RWPE2 (cell line): Measurements from ENCODE around the gene ZNF473.

ENCODE experiments used
- ATAC-seq: fragments of 200-7000 bp; cut with Tn5 transposase; 3 replicates; pipeline ENCODE4 v1.9.1; 2021; ENCODE audit warnings: low read depth
- DNase-seq: peaks from one replicate; pipeline ENCODE4 v3.0.0-alpha.2; 2020; ENCODE audit warnings: low spot score
- H3K27ac ChIP-seq: fragments of 450-650 bp; 2 replicates; pipeline ENCODE4 v1.5.1; 2017; ENCODE audit warnings: mild to moderate bottlenecking; ENCODE audit not compliant: poor library complexity, severe bottlenecking
- H3K27me3 ChIP-seq: fragments of 250-450 bp; sonication (Bioruptor Pico); 2 replicates; pipeline ENCODE4 v1.5.1; 2021; ENCODE audit warnings: mild to moderate bottlenecking, moderate library complexity; ENCODE audit not compliant: insufficient read depth, poor library complexity, severe bottlenecking
- H3K36me3 ChIP-seq: fragments of 250-450 bp; sonication (Bioruptor Pico); 2 replicates; pipeline ENCODE4 v1.5.1; 2020; ENCODE audit warnings: low read depth, mild to moderate bottlenecking, moderate library complexity
- H3K4me1 ChIP-seq: fragments of 250-450 bp; sonication (Bioruptor Pico); 2 replicates; pipeline ENCODE4 v1.5.1; 2021; ENCODE audit warnings: mild to moderate bottlenecking, moderate library complexity; ENCODE audit not compliant: insufficient read depth, poor library complexity, severe bottlenecking
- H3K4me3 ChIP-seq: fragments of 250-450 bp; sonication (Bioruptor Pico); 2 replicates; pipeline ENCODE4 v1.5.1; 2021; ENCODE audit warnings: mild to moderate bottlenecking, moderate library complexity; ENCODE audit not compliant: severe bottlenecking
- H3K9me3 ChIP-seq: fragments of 250-450 bp; sonication (Bioruptor Pico); 2 replicates; pipeline ENCODE4 v1.5.1; 2021; ENCODE audit warnings: mild to moderate bottlenecking, moderate library complexity; ENCODE audit not compliant: severe bottlenecking
- CTCF ChIP-seq: fragments of 450-650 bp; IDR thresholded peaks from one replicate; pipeline ENCODE4 v1.5.1; 2017; ENCODE audit warnings: mild to moderate bottlenecking, moderate library complexity; ENCODE audit not compliant: poor library complexity, severe bottlenecking

The ZNF473 gene

GRCh38 chr19:50036908-50037307 lies 11.1 kb downstream of the ZNF473 start:
- no peak for DNase-seq
- peaks cover 83% of the 10 kb centered on the region for H3K36me3 ChIP-seq
- H3K4me1 ChIP-seq: no peaks in the 10 kb centered on the region
- no peaks in the 10 kb centered on the region for H3K27me3 ChIP-seq
- no peak for ATAC-seq
- H3K9me3 ChIP-seq: no peaks in the 10 kb centered on the region
- no peak overlapping the region for H3K4me3 ChIP-seq
- no peak for TF ChIP-seq CTCF
- H3K27ac ChIP-seq: no peak overlapping the region

GRCh38 chr19:50039968-50040367 lies 14.2 kb downstream of the ZNF473 start:
- no peak overlapping the region for H3K4me3 ChIP-seq
- DNase-seq (no peak), ATAC-seq (no peak)
- H3K27me3 ChIP-seq: no peaks in the 10 kb centered on the region
- no peak overlapping the region for H3K27ac ChIP-seq
- peaks cover 83% of the 10 kb centered on the region for H3K36me3 ChIP-seq
- H3K9me3 ChIP-seq: peaks cover 9% of the 10 kb centered on the region
- H3K4me1 ChIP-seq: no peaks in the 10 kb centered on the region
- TF ChIP-seq CTCF: no peak

- Histone ChIP-seq H3K27me3 (no peaks in the 10 kb centered on the region), H3K27ac (no peak overlapping the region), H3K36me3 (peaks cover 88% of the 10 kb centered on the region), H3K9me3 (peaks cover 19% of the 10 kb centered on the region), H3K4me3 (no peak overlapping the region), H3K4me1 (no peaks in the 10 kb centered on the region)
- TF ChIP-seq CTCF: no peak
- ATAC-seq: no peak
- no peak for DNase-seq
Observed at GRCh38 chr19:50040967-50041366, 15.2 kb downstream of the ZNF473 start.

- Histone ChIP-seq H3K36me3 (peaks cover 95% of the 10 kb centered on the region), H3K27ac (no peak overlapping the region), H3K9me3 (peaks cover 32% of the 10 kb centered on the region), H3K4me3 (no peak overlapping the region), H3K4me1 (no peaks in the 10 kb centered on the region), H3K27me3 (no peaks in the 10 kb centered on the region)
- DNase-seq (no peak), ATAC-seq (no peak)
- TF ChIP-seq CTCF: no peak
Observed at GRCh38 chr19:50042363-50043024, 16.7 kb downstream of the ZNF473 start.

- no peaks in the 10 kb centered on the region for H3K27me3 ChIP-seq
- no peaks in the 10 kb centered on the region for H3K4me1 ChIP-seq
- ATAC-seq (no peak), DNase-seq (no peak)
- H3K36me3 ChIP-seq: peaks cover 86% of the 10 kb centered on the region
- peaks cover 32% of the 10 kb centered on the region for H3K9me3 ChIP-seq
- no peak overlapping the region for H3K27ac ChIP-seq
- H3K4me3 ChIP-seq: no peak overlapping the region
- TF ChIP-seq CTCF: no peak
Observed at GRCh38 chr19:50043967-50044366, 18.2 kb downstream of the ZNF473 start.
